22Rv1 (cell line): ENCODE data around the gene MEF2C.

ENCODE experiments used
- H3K27ac ChIP-seq: fragments of 450-650 bp; 2 replicates; pipeline ENCODE4 v1.5.1; 2017
- CTCF ChIP-seq: fragments of 450-650 bp; IDR thresholded peaks from 2 replicates; pipeline ENCODE4 v1.5.1; 2017; ENCODE audit warnings: mild to moderate bottlenecking
- ZFX ChIP-seq: fragments of 450-650 bp; IDR thresholded peaks from 2 replicates; pipeline ENCODE4 v1.6.1; 2017; ENCODE audit warnings: antibody characterized with exemption, borderline replicate concordance

The MEF2C gene

GRCh38 chr5:88831816-88832215 is 51.2 kb downstream of the MEF2C start:
- TF ChIP-seq ZFX (no peak), CTCF (no peak)
- no peak overlapping the region for H3K27ac ChIP-seq

DNA sequence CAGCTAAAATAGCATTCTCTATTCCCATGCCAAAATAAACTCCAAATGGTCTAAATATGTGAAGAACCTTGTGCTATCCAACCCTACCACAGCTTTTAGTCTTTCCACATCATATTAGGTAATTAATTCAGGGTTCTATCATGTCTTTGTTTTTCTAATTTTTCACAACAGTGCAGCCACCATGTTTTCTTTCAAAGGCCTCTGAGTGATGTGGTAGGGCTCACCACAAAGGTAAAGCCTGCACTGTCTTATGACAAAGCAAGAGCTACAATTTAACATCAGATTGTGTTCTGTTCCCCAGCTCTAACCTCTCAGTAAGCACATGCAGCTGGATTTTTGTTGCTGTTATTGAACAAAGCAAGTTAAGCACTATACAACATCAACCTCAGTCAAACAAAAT is 52.4 kb downstream of the MEF2C start:
- H3K27ac ChIP-seq: no peak overlapping the region
- TF ChIP-seq CTCF: no peak
- TF ChIP-seq ZFX: no peak

DNA sequence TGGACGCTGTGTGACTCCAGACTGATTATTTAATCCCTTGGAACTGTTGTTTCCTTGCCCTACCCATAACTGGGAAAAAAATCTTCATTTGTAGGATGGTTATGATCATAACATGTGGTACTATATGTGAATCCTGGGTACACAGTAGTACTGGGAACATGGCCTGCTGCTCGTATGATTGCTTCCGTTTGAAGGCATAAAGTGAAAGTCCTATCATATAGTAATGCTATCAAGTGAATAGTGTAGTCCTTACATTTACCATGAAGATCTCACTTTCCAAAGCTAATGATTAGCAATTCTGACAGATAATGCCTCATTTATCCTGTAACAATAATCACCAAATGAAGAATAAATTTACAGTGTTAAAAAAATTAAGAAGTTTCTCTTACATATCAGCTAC is 53.2 kb downstream of the MEF2C start:
- no peak overlapping the region for H3K27ac ChIP-seq
- TF ChIP-seq ZFX (no peak), CTCF (no peak)

DNA sequence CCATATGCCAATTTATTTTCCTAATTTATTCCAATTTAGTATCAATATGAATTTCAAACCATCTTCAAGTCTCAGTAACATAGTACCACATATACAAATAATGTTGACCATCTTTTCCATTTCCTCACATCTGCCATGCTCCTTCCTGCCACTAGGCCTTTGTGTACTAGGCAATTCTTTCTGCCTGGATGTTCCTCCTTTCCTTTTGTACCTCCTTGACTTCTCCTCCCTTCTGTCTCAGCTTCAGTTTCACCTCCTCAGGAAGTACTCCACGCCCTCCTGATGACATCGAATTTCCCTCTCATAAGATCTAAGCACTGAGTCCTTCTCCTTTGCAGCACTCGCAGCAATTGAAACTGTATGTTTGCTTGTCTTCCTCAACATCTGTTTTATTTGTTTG is 53.9 kb downstream of the MEF2C start:
- TF ChIP-seq ZFX: no peak
- TF ChIP-seq CTCF: no peak
- H3K27ac ChIP-seq: no peak overlapping the region

DNA sequence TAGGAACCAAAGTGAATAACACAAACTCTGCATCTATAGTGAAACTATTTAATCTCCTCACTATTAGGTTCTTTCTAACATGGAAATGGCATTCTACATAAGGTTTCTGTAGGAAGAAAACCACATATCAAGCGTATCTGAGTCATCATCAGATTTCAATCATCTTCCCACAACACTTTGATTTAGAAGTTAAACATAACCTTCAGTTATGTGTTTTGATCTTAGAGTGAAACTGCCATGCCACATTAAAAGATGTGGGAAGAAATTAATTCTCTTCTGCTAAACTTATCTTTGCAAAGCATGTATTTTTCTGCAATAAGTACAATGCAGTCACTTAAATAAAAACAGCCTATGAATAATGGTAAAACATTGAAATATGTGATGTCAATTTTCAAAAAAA is 55.0 kb downstream of the MEF2C start:
- TF ChIP-seq CTCF (no peak), ZFX (no peak)
- no peak overlapping the region for H3K27ac ChIP-seq

DNA sequence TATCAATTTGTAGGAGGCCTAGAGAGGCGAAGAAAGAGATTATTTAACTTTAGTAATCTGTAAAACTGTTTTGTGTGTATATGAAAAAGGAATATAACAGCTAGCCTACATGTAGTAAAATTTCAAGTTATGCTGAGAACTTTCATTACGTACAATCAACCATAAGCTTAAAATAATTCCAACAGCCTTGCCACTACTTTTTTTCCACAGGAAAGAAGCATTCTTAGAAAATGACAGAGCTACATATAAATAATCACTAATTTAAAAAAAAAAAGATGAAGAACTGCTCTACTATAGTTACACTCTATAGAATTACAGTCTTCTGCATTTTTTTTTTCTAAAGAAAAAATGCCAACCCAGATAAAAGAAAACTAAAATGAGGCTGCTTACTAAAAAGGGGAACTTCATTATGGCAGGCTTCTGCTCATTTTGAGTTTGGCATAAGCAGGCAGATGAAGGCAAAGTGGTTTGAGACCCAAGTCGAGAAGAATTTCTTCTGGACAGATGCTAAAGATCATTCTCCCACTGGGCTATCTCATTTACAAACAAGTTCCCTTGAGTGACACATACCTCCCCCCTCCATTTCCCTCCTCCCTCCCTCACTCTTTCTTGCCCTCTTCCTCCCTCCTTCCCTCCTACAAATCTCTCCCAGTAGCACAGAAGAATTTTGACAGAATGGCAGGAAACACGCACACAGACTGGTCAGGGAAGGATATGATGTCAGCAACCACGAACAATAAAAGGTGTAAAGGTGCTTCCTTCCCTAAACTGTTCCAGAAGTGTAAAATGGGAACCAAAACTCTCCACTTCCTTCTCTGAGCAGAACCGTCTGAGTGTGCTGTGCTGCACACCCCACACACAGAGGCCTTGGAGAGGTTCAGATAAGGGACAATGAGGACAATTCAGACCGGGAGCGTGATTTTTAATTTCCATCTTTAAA is 56.1 kb downstream of the MEF2C start:
- TF ChIP-seq ZFX: no peak
- TF ChIP-seq CTCF: no peak
- H3K27ac ChIP-seq: no peak overlapping the region

- TF ChIP-seq CTCF: no peak
- no peak for TF ChIP-seq ZFX
- H3K27ac ChIP-seq: no peak overlapping the region
Observed at GRCh38 chr5:88825584-88826315, 57.2 kb downstream of the MEF2C start.
